PC-3 (cell line): ENCODE data around the gene PDZD2. TPM values are rescaled to one million over a fixed set of nuclear protein-coding genes. Genes with fewer than 3 reads are reported as not detected.

ENCODE experiments used
- ATAC-seq: fragments of 200-7000 bp; cut with Tn5 transposase; 2 replicates; pipeline ENCODE4 v1.9.1; 2020; ENCODE audit warnings: mild to moderate bottlenecking, moderate library complexity
- BruUV-seq: library from RNA; stranded (reverse); fragments of 400-500 nt; replicated peaks from 2 replicates; lab custom pipeline; 2021; lab: Mats Ljungman, UMichigan
- CTCF ChIA-PET: fragments of 300-600 bp; sonication (Branson Sonifier 250); formaldehyde crosslinking; loops from one replicate; lab custom pipeline; 2022; ENCODE audit warnings: antibody characterized with exemption; lab: Charles Lee
- POLR2A ChIA-PET: fragments of 300-600 bp; sonication (Branson Sonifier 250); formaldehyde crosslinking; loops from one replicate; lab custom pipeline; 2022; ENCODE audit warnings: antibody characterized with exemption; ENCODE audit not compliant: unreplicated experiment; lab: Charles Lee
- DNase-seq: peaks from one replicate; pipeline ENCODE4 v3.0.0-alpha.2; 2015
- H2AFZ ChIP-seq: fragments of 300-600 bp; sonication (generic); 2 replicates; pipeline ENCODE4 v1.6.0; 2016; ENCODE audit warnings: antibody characterized with exemption, low read length
- H3F3A ChIP-seq: fragments of 300-600 bp; sonication (generic); one replicate; pipeline ENCODE4 v1.6.0; 2017; ENCODE audit warnings: antibody characterized with exemption, low read length, control low read depth, mild to moderate bottlenecking; ENCODE audit not compliant: unreplicated experiment
- H3K27ac ChIP-seq: fragments of 300-600 bp; sonication (generic); 2 replicates; pipeline ENCODE4 v1.5.1; 2016; ENCODE audit warnings: mild to moderate bottlenecking, low read length
- H3K27me3 ChIP-seq: fragments of 300-600 bp; sonication (generic); 2 replicates; pipeline ENCODE4 v1.6.1; 2016; ENCODE audit warnings: low read length, mixed read lengths
- H3K36me3 ChIP-seq: fragments of 300-600 bp; sonication (generic); 2 replicates; pipeline ENCODE4 v1.6.1; 2016; ENCODE audit warnings: low read depth, mixed run types, low read length, mixed read lengths
- H3K4me1 ChIP-seq: fragments of 300-600 bp; sonication (generic); 2 replicates; pipeline ENCODE4 v1.5.1; 2016; ENCODE audit warnings: low read length; ENCODE audit not compliant: insufficient read depth
- H3K4me2 ChIP-seq: fragments of 300-600 bp; sonication (generic); 2 replicates; pipeline ENCODE4 v1.6.0; 2016; ENCODE audit warnings: low read length
- H3K4me3 ChIP-seq: fragments of 300-600 bp; sonication (generic); 2 replicates; pipeline ENCODE4 v1.5.1; 2016; ENCODE audit warnings: mild to moderate bottlenecking, low read length, mixed read lengths
- H3K79me2 ChIP-seq: fragments of 300-600 bp; sonication (generic); 2 replicates; pipeline ENCODE4 v1.6.1; 2017; ENCODE audit warnings: low read length, mixed read lengths
- H3K9ac ChIP-seq: fragments of 300-600 bp; sonication (generic); 2 replicates; pipeline ENCODE4 v1.6.0; 2016; ENCODE audit warnings: mild to moderate bottlenecking, low read length
- H3K9me2 ChIP-seq: fragments of 300-600 bp; sonication (generic); replicated peaks from 2 replicates; pipeline ENCODE4 v1.6.1; 2016; ENCODE audit warnings: mixed run types, low read length, mixed read lengths
- H3K9me3 ChIP-seq: fragments of 300-600 bp; sonication (generic); 2 replicates; pipeline ENCODE4 v1.6.1; 2016; ENCODE audit warnings: low read length, mixed read lengths
- H4K20me1 ChIP-seq: fragments of 300-600 bp; sonication (generic); 2 replicates; pipeline ENCODE4 v1.6.1; 2016; ENCODE audit warnings: low read length, mixed read lengths
- CTCF ChIP-seq: fragments of 300-600 bp; sonication (generic); conservative IDR thresholded peaks from 2 replicates; pipeline ENCODE4 v1.5.1; 2017; ENCODE audit warnings: antibody characterized with exemption, low read depth, mild to moderate bottlenecking, low read length
- EZH2 ChIP-seq: fragments of 300-600 bp; sonication (generic); IDR thresholded peaks from one replicate; pipeline ENCODE4 v1.6.1; 2017; ENCODE audit warnings: antibody characterized with exemption, mild to moderate bottlenecking, low read length; ENCODE audit not compliant: unreplicated experiment
- EZH2phosphoT487 ChIP-seq: fragments of 300-600 bp; sonication (generic); IDR thresholded peaks from 2 replicates; pipeline ENCODE4 v1.6.1; 2018; ENCODE audit warnings: mild to moderate bottlenecking, antibody characterized with exemption, low read length, borderline replicate concordance
- intact Hi-C: fragments of 100-400 bp; cut with micrococcal nuclease; formaldehyde crosslinking; loops from 2 replicates; pipeline ENCODE4 v1.9.0; 2023
- total RNA-seq: library from RNA; depleted of rRNA; stranded (reverse); fragments of >200 nt; gene quantifications from 2 replicates; pipeline ENCODE4 v1.2.3, GENCODE V29; 2014

PDZD2 gene
- total RNA-seq, 1 experiment from 2014 or later = 2.0 TPM

DNA sequence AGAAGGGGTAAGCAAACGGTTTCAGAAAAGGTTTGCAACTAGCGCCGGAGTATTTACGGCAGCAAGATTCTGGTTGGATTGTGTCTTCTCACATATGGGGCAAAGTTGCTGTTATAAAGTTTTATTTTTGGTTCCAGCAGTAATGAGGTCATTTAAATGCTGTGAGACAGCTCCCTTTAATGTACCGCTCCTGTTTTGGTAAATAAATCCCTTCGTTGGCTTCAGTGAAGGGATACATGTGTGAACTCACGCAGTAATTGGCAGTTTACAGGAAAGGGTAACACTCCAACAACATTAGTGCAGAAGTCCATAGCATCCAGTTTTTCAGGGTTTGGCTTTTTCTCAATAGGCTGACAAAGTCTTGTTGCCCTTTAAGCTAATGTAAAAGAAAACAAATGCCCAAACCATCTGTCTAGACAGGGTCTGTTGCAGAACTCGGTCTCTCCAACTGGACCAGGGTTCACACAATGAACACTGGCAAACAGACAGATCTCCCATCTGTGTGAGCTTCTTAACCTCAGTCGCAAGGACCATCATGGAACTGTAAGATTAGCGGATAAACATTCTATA lies 351.2 kb downstream of the PDZD2 start:
- ChIA-PET CTCF (interaction anchor here (0.7 kb wide), 1 partner anchor 165 kb away, joined by 3 read pairs; no protein-coding TSS in a partner anchor), POLR2A (no interaction called here)
- H3K9me2 ChIP-seq = no peaks in the 10 kb centered on the region
- H3K4me1 ChIP-seq = peaks cover 43% of the 10 kb centered on the region
- BruUV-seq = no TSS peak
- no peaks in the 10 kb centered on the region for H3F3A ChIP-seq
- H2AFZ ChIP-seq = no peak overlapping the region
- H3K9me3 ChIP-seq = no peaks in the 10 kb centered on the region
- H3K27me3 ChIP-seq = no peaks in the 10 kb centered on the region
- H3K27ac ChIP-seq = peak overlapping the region; percentile 90
- peak overlapping the region; percentile 10; the same call in 1 of the 2 replicates for H3K4me3 ChIP-seq
- no peak for TF ChIP-seq CTCF
- no peaks in the 10 kb centered on the region for H3K79me2 ChIP-seq
- H3K4me2 ChIP-seq = peak overlapping the region; percentile 69
- ATAC-seq = no peak
- H3K9ac ChIP-seq = peak overlapping the region; percentile 40
- intact Hi-C loops = no loop called here
- no peak for DNase-seq
- no peaks in the 10 kb centered on the region for H4K20me1 ChIP-seq
- no peaks in the 10 kb centered on the region; the same call in 1 of the 2 replicates for H3K36me3 ChIP-seq

DNA sequence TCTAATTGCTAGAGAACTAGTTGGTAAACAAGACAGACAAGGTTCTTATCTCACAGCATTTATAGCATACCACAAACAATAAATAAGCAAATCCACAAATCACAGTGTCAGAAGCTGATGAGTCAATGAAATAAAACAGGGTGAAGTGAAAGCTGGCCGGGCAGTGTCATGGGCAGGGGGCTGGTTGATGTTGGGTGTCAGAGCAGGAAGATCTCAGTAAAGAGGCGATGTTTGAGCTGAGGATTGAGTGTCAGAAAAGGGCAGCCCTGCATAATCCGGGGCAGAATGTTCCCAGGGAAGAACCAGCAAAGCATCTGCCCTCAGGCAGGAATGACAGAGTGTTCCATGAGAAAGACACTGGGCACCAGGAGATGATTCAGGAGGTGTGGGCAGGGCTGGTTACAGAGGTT lies 351.8 kb downstream of the PDZD2 start:
- H3K9me2 ChIP-seq = no peaks in the 10 kb centered on the region
- POLR2A ChIA-PET = interaction anchor here (0.6 kb wide), 1 partner anchor 8 kb away, joined by 3 read pairs; no protein-coding TSS in a partner anchor
- peak; percentile 88 for DNase-seq
- no peaks in the 10 kb centered on the region for H3K79me2 ChIP-seq
- intact Hi-C loops = no loop called here
- CTCF ChIA-PET = interaction anchor here (0.7 kb wide), 1 partner anchor 166 kb away, joined by 3 read pairs; no protein-coding TSS in a partner anchor
- H3K4me3 ChIP-seq = peak overlapping the region; percentile 10; the same call in 1 of the 2 replicates
- H3K27me3 ChIP-seq = no peaks in the 10 kb centered on the region
- no peak overlapping the region for H2AFZ ChIP-seq
- no peak for TF ChIP-seq CTCF
- no peak for TF ChIP-seq EZH2phosphoT487
- no peak for TF ChIP-seq EZH2
- peak overlapping the region; percentile 69 for H3K4me2 ChIP-seq
- no peaks in the 10 kb centered on the region for H3F3A ChIP-seq
- H3K27ac ChIP-seq = peak overlapping the region; percentile 90
- no peaks in the 10 kb centered on the region for H3K9me3 ChIP-seq
- H3K36me3 ChIP-seq = no peaks in the 10 kb centered on the region; the same call in 1 of the 2 replicates
- H3K9ac ChIP-seq = peak overlapping the region; percentile 64; the same call in 1 of the 2 replicates
- H4K20me1 ChIP-seq = no peaks in the 10 kb centered on the region
- ATAC-seq = peak; percentile 65
- peaks cover 43% of the 10 kb centered on the region for H3K4me1 ChIP-seq
- BruUV-seq = no TSS peak

GRCh38 chr5:31992377-31992776 lies 353.4 kb downstream of the PDZD2 start:
- TF ChIP-seq EZH2 (no peak), CTCF (no peak), EZH2phosphoT487 (no peak)
- DNase-seq (no peak), ATAC-seq (no peak)
- H3K27ac ChIP-seq = no peak overlapping the region
- H3K4me1 ChIP-seq = peaks cover 43% of the 10 kb centered on the region
- H3F3A ChIP-seq = no peaks in the 10 kb centered on the region
- H3K4me3 ChIP-seq = no peak overlapping the region
- H2AFZ ChIP-seq = no peak overlapping the region
- no peaks in the 10 kb centered on the region for H4K20me1 ChIP-seq
- no peaks in the 10 kb centered on the region for H3K9me2 ChIP-seq
- no peak overlapping the region for H3K9ac ChIP-seq
- intact Hi-C loops = no loop called here
- ChIA-PET POLR2A (no interaction called here), CTCF (no interaction called here)
- H3K4me2 ChIP-seq = no peak overlapping the region
- H3K36me3 ChIP-seq = no peaks in the 10 kb centered on the region; the same call in 1 of the 2 replicates
- H3K79me2 ChIP-seq = no peaks in the 10 kb centered on the region
- no TSS peak for BruUV-seq
- no peaks in the 10 kb centered on the region for H3K9me3 ChIP-seq
- no peaks in the 10 kb centered on the region for H3K27me3 ChIP-seq
